ENCODE results near the gene COX7A2L.
"Not testable (repeated sequence)": the region's sequence is repeated elsewhere in the genome, so short reads cannot be mapped to it uniquely, and the experiment has no call there.

The COX7A2L gene

GRCh38 chr2:42338567-42339190 lies 22.3 kb downstream of the COX7A2L start:
- TF ChIP-seq CTCF (IDR thresholded peaks at IDR 0.05; ENCODE audit: low read depth, low read length), result no peak
- H3K4me3 ChIP-seq (replicated peaks in 1 of 2; ENCODE audit: low read depth in 2 of 2, low read length in 2 of 2), result no peak overlapping the region

GRCh38 chr2:42337846-42338566 lies 23.0 kb downstream of the COX7A2L start:
- no peak for TF ChIP-seq CTCF (IDR thresholded peaks at IDR 0.05; ENCODE audit: low read depth, low read length)
- H3K4me3 ChIP-seq (replicated peaks in 1 of 2; ENCODE audit: low read depth in 2 of 2, low read length in 2 of 2), result no peak overlapping the region
- DNase-seq (ENCODE audit: low read depth in 2 of 2), result no peak

More at GRCh38 chr2:42338567-42339190, 22.3 kb downstream of the COX7A2L start:
- DNase-seq (ENCODE audit: low read depth in 2 of 2), result no peak

- H3K4me3 ChIP-seq (replicated peaks in 1 of 2; ENCODE audit: low read depth in 2 of 2, low read length in 2 of 2), result no peak overlapping the region
- no peak for DNase-seq (ENCODE audit: low read depth in 2 of 2)
- peak; percentile 15 for TF ChIP-seq CTCF (IDR thresholded peaks at IDR 0.05; ENCODE audit: low read depth, low read length)
These were observed 23.6 kb downstream of the COX7A2L start for GRCh38 chr2:42337356-42337820.

GRCh38 chr2:42336361-42336965 lies 24.6 kb downstream of the COX7A2L start:
- DNase-seq (ENCODE audit: low read depth in 2 of 2), result no peak
- no peak overlapping the region for H3K4me3 ChIP-seq (replicated peaks in 1 of 2; ENCODE audit: low read depth in 2 of 2, low read length in 2 of 2)
- TF ChIP-seq CTCF (IDR thresholded peaks at IDR 0.05; ENCODE audit: low read depth, low read length), result no peak

- no peak for DNase-seq (ENCODE audit: low read depth in 2 of 2)
- no peak overlapping the region for H3K4me3 ChIP-seq (replicated peaks in 1 of 2; ENCODE audit: low read depth in 2 of 2, low read length in 2 of 2)
- no peak for TF ChIP-seq CTCF (IDR thresholded peaks at IDR 0.05; ENCODE audit: low read depth, low read length)
These were observed 25.4 kb downstream of the COX7A2L start for GRCh38 chr2:42335514-42336104.

GRCh38 chr2:42334865-42335264 lies 26.2 kb downstream of the COX7A2L start:
- not testable (repeated sequence) for H3K4me3 ChIP-seq (replicated peaks in 1 of 2; ENCODE audit: low read depth in 2 of 2, low read length in 2 of 2); DNase-seq (ENCODE audit: low read depth in 2 of 2)

GRCh38 chr2:42334220-42334619 lies 26.8 kb downstream of the COX7A2L start:
- no peak for DNase-seq (ENCODE audit: low read depth in 2 of 2)
- TF ChIP-seq CTCF (IDR thresholded peaks at IDR 0.05; ENCODE audit: low read depth, low read length), result no peak
- no peak overlapping the region for H3K4me3 ChIP-seq (replicated peaks in 1 of 2; ENCODE audit: low read depth in 2 of 2, low read length in 2 of 2)
